Tibial nerve (tissue), 4 donors: ENCODE results near the gene NPVF. TPM values are rescaled to one million over a fixed set of nuclear protein-coding genes. Genes with fewer than 3 reads are reported as not detected.

Experiments used
- DNase-seq, 2 donors: peaks; one replicate each; pipeline ENCODE4 v3.0.0-alpha.2; 2019; ENCODE audit warnings: low spot score in 2 of 2
- H3K27ac ChIP-seq, 4 donors: fragments of 200-600 bp; sonication (generic) in 3 of 4; one replicate each; pipeline ENCODE4 v1.5.1; 2017 to 2019; ENCODE audit warnings: mild to moderate bottlenecking in 1 of 4
- H3K27me3 ChIP-seq, 2 donors: fragments of 200-600 bp; sonication (generic) in 1 of 2; one replicate each; pipeline versions ENCODE4 v1.5.1 to v1.6.0; 2017 to 2019
- H3K36me3 ChIP-seq, 3 donors: fragments of 200-600 bp; sonication (generic); one replicate each; pipeline ENCODE4 v1.5.1; 2018 to 2019
- H3K4me1 ChIP-seq, 4 donors: fragments of 200-600 bp; sonication (generic) in 3 of 4; one replicate each; pipeline ENCODE4 v1.5.1; 2017 to 2019
- H3K4me3 ChIP-seq, 4 donors: fragments of 200-600 bp; sonication (generic) in 3 of 4; one replicate each; pipeline ENCODE4 v1.5.1; 2017 to 2019; ENCODE audit warnings: mild to moderate bottlenecking in 1 of 4, moderate library complexity in 1 of 4
- H3K9me3 ChIP-seq, 4 donors: fragments of 200-600 bp; sonication (generic) in 3 of 4; one replicate each; pipeline ENCODE4 v1.5.1; 2017 to 2019
- CTCF ChIP-seq, 5 experiments: fragments of 200-600 bp in 3 of 5; fragments of 450-650 bp in 2 of 5; sonication (generic) in 3 of 5; IDR thresholded peaks; one replicate each; pipeline ENCODE4 v1.5.1; 2016 to 2019; ENCODE audit warnings: antibody characterized with exemption in 5 of 5, mild to moderate bottlenecking in 3 of 5, moderate library complexity in 2 of 5
- EP300 ChIP-seq, 2 donors: sonication (generic); formaldehyde crosslinking; IDR thresholded peaks; one replicate each; pipeline ENCODE4 v1.6.1; 2017; ENCODE audit warnings: antibody characterized with exemption in 2 of 2, mild to moderate bottlenecking in 1 of 2
- POLR2A ChIP-seq, 2 donors: fragments of 450-650 bp; IDR thresholded peaks; one replicate each; pipeline ENCODE4 v1.6.1; 2017; ENCODE audit warnings: antibody characterized with exemption in 2 of 2, mild to moderate bottlenecking in 2 of 2, moderate library complexity in 2 of 2
- WGBS, 2 donors: methylation state at CpG; one replicate each; pipeline ENCODE4 v1.1.5; 2018; 5-methylcytosine and 5-hydroxymethylcytosine counted together
- total RNA-seq, 4 donors: library from RNA; depleted of rRNA; stranded (reverse); fragments of >200 nt; gene quantifications; one replicate each; pipeline ENCODE4 v1.1.0, GENCODE V29; 2016

Gene NPVF
- total RNA-seq, 4 donors from 2014 or later = not detected

GRCh38 chr7:25207887-25208286, 20.4 kb downstream of the NPVF start:
- WGBS, 2 donors = 91 to 93% methylated on average over 3 of the region's 3 CpGs
- Histone ChIP-seq H3K9me3 (peaks cover 0 to 10% (median 5%) of the 10 kb centered on the region in 4 donors), H3K4me3 (no peak overlapping the region), H3K36me3 (no peaks in the 10 kb centered on the region), H3K27ac (no peak overlapping the region), H3K4me1 (no peaks in the 10 kb centered on the region), H3K27me3 (no peaks in the 10 kb centered on the region)
- no peak for DNase-seq
- TF ChIP-seq CTCF (IDR thresholded peaks at IDR 0.05) (no peak), POLR2A (IDR thresholded peaks at IDR 0.05) (no peak), EP300 (IDR thresholded peaks at IDR 0.05) (no peak)

GRCh38 chr7:25206765-25207164, 21.5 kb downstream of the NPVF start:
- WGBS, 2 donors = 84% methylated on average over 3 of the region's 3 CpGs
- Histone ChIP-seq H3K27ac (no peak overlapping the region), H3K9me3 (peaks cover 0 to 10% (median 5%) of the 10 kb centered on the region in 4 donors), H3K36me3 (no peaks in the 10 kb centered on the region), H3K27me3 (no peaks in the 10 kb centered on the region), H3K4me3 (no peak overlapping the region), H3K4me1 (no peaks in the 10 kb centered on the region)
- TF ChIP-seq CTCF (IDR thresholded peaks at IDR 0.05) (no peak), EP300 (IDR thresholded peaks at IDR 0.05) (no peak), POLR2A (IDR thresholded peaks at IDR 0.05) (no peak)
- DNase-seq = no peak

- no peak for TF ChIP-seq EP300 (IDR thresholded peaks at IDR 0.05)
- no peak for TF ChIP-seq CTCF (IDR thresholded peaks at IDR 0.05)
- TF ChIP-seq POLR2A (IDR thresholded peaks at IDR 0.05) = no peak
- no peak overlapping the region for H3K4me3 ChIP-seq
- WGBS, 2 donors = 27 to 31% methylated on average over 5 of the region's 5 CpGs
- no peaks in the 10 kb centered on the region for H3K36me3 ChIP-seq
- H3K9me3 ChIP-seq = peaks cover 0 to 7% (median 0%) of the 10 kb centered on the region in 4 donors
- no peaks in the 10 kb centered on the region for H3K4me1 ChIP-seq
- DNase-seq = no peak
- no peaks in the 10 kb centered on the region for H3K27me3 ChIP-seq
- no peak overlapping the region for H3K27ac ChIP-seq
Measured at GRCh38 chr7:25196132-25196896, 32.0 kb downstream of the NPVF start.

- DNase-seq = no peak
- 75 to 92% methylated on average over 2 of the region's 2 CpGs for WGBS, 2 donors
- Histone ChIP-seq H3K36me3 (no peaks in the 10 kb centered on the region), H3K9me3 (peaks cover 0 to 7% (median 0%) of the 10 kb centered on the region in 4 donors), H3K27me3 (no peaks in the 10 kb centered on the region), H3K4me3 (no peak overlapping the region), H3K4me1 (no peaks in the 10 kb centered on the region), H3K27ac (no peak overlapping the region)
- TF ChIP-seq POLR2A (IDR thresholded peaks at IDR 0.05) (no peak), CTCF (IDR thresholded peaks at IDR 0.05) (no peak), EP300 (IDR thresholded peaks at IDR 0.05) (no peak)
Measured at GRCh38 chr7:25194036-25194435, 34.2 kb downstream of the NPVF start.

- DNase-seq = no peak
- no peaks in the 10 kb centered on the region for H3K27me3 ChIP-seq
- H3K36me3 ChIP-seq = no peaks in the 10 kb centered on the region
- 66 to 75% methylated on average over 3 of the region's 3 CpGs for WGBS, 2 donors
- H3K27ac ChIP-seq = no peak overlapping the region
- H3K4me3 ChIP-seq = no peak overlapping the region
- TF ChIP-seq EP300 (IDR thresholded peaks at IDR 0.05) = no peak
- H3K4me1 ChIP-seq = no peaks in the 10 kb centered on the region
- H3K9me3 ChIP-seq = peaks cover 0 to 7% (median 0%) of the 10 kb centered on the region in 4 donors
Measured at GRCh38 chr7:25192043-25192442, 36.2 kb downstream of the NPVF start.
